Ascending aorta (tissue), 2 donors: Measurements from ENCODE around the gene NKPD1. TPM values are rescaled to one million over a fixed set of nuclear protein-coding genes. Genes with fewer than 3 reads are reported as not detected.

Source experiments
- DNase-seq, 2 donors: peaks; one replicate each; pipeline ENCODE4 v3.0.0-alpha.2; 2019; ENCODE audit warnings: low spot score in 2 of 2
- H3K27ac ChIP-seq, 2 donors: fragments of 200-600 bp; sonication (generic); one replicate each; pipeline ENCODE4 v1.5.1; 2016 to 2017; ENCODE audit warnings: mild to moderate bottlenecking in 1 of 2
- H3K27me3 ChIP-seq: fragments of 200-600 bp; sonication (generic); one replicate; pipeline ENCODE4 v1.5.1; 2017
- H3K36me3 ChIP-seq, 2 donors: fragments of 200-600 bp; sonication (generic); one replicate each; pipeline ENCODE4 v1.5.1; 2016
- H3K4me1 ChIP-seq, 2 donors: fragments of 200-600 bp; sonication (generic); one replicate each; pipeline ENCODE4 v1.5.1; 2016 to 2017; ENCODE audit warnings: mild to moderate bottlenecking in 1 of 2
- H3K4me3 ChIP-seq, 2 donors: fragments of 200-600 bp; sonication (generic); one replicate each; pipeline ENCODE4 v1.5.1; 2016 to 2017; ENCODE audit warnings: mild to moderate bottlenecking in 1 of 2
- H3K9me3 ChIP-seq, 2 donors: fragments of 200-600 bp; sonication (generic); one replicate each; pipeline ENCODE4 v1.5.1; 2016
- CTCF ChIP-seq, 3 experiments: fragments of 200-600 bp in 2 of 3; fragments of 450-650 bp in 1 of 3; sonication (generic) in 2 of 3; IDR thresholded peaks; one replicate each; pipeline ENCODE4 v1.5.1; 2016 to 2019; ENCODE audit warnings: antibody characterized with exemption in 3 of 3, mild to moderate bottlenecking in 1 of 3, moderate library complexity in 1 of 3
- intact Hi-C: fragments of 100-400 bp; cut with DNase I; formaldehyde crosslinking; loops from one replicate; pipeline ENCODE4 v1.15.1; 2023
- total RNA-seq: library from RNA; depleted of rRNA; stranded (reverse); fragments of >200 nt; gene quantifications from one replicate; pipeline ENCODE4 v1.1.0, GENCODE V29; 2016

The NKPD1 gene
- total RNA-seq, 1 donor from 2014 or later: not detected

- intact Hi-C loops: no loop called here
- Histone ChIP-seq H3K4me3 (no peak overlapping the region), H3K36me3 (peaks cover 3 to 16% of the 10 kb centered on the region in 2 donors), H3K9me3 (no peaks in the 10 kb centered on the region), H3K4me1 (peaks cover 3 to 18% of the 10 kb centered on the region in 2 donors), H3K27ac (no peak overlapping the region), H3K27me3 (no peaks in the 10 kb centered on the region)
- TF ChIP-seq CTCF (IDR thresholded peaks at IDR 0.05): no peak
- DNase-seq: no peak
Observed at GRCh38 chr19:45184115-45184514, 23.3 kb upstream of the NKPD1 start.

- H3K4me3 ChIP-seq: no peak overlapping the region
- intact Hi-C loops: no loop called here
- H3K36me3 ChIP-seq: peaks cover 3 to 16% of the 10 kb centered on the region in 2 donors
- no peak for DNase-seq
- no peak overlapping the region for H3K27ac ChIP-seq
- H3K4me1 ChIP-seq: peaks cover 3 to 18% of the 10 kb centered on the region in 2 donors
- H3K9me3 ChIP-seq: no peaks in the 10 kb centered on the region
- no peak for TF ChIP-seq CTCF (IDR thresholded peaks at IDR 0.05)
- no peaks in the 10 kb centered on the region for H3K27me3 ChIP-seq
Observed at GRCh38 chr19:45182758-45183157, 22.0 kb upstream of the NKPD1 start.

GRCh38 chr19:45180936-45181335, 20.2 kb upstream of the NKPD1 start:
- no peak for TF ChIP-seq CTCF (IDR thresholded peaks at IDR 0.05)
- no peaks in the 10 kb centered on the region for H3K9me3 ChIP-seq
- peaks cover 3 to 16% of the 10 kb centered on the region in 2 donors for H3K36me3 ChIP-seq
- peaks cover 3 to 24% of the 10 kb centered on the region in 2 donors for H3K4me1 ChIP-seq
- intact Hi-C loops: no loop called here
- H3K27me3 ChIP-seq: no peaks in the 10 kb centered on the region
- no peak overlapping the region for H3K4me3 ChIP-seq
- DNase-seq: no peak
- H3K27ac ChIP-seq: no peak overlapping the region

GRCh38 chr19:45179892-45180370, 19.1 kb upstream of the NKPD1 start:
- H3K9me3 ChIP-seq: no peaks in the 10 kb centered on the region
- intact Hi-C loops: loop anchor here (2.0 to 5.0 kb wide), 4 partner anchors 71 to 333 kb away; partner anchors contain the start of genes CLPTM1, MARK4 and NECTIN2
- H3K36me3 ChIP-seq: peaks cover 3 to 16% of the 10 kb centered on the region in 2 donors
- peak overlapping the region; percentile 58 to 84 for H3K4me3 ChIP-seq
- peak overlapping the region; percentile 73 to 88 for H3K27ac ChIP-seq
- H3K4me1 ChIP-seq: peaks cover 3 to 24% of the 10 kb centered on the region in 2 donors
- no peak for DNase-seq
- H3K27me3 ChIP-seq: no peaks in the 10 kb centered on the region
- TF ChIP-seq CTCF (IDR thresholded peaks at IDR 0.05): no peak

- peaks cover 3 to 24% of the 10 kb centered on the region in 2 donors for H3K4me1 ChIP-seq
- no peaks in the 10 kb centered on the region for H3K27me3 ChIP-seq
- H3K9me3 ChIP-seq: no peaks in the 10 kb centered on the region
- no peak for DNase-seq
- H3K4me3 ChIP-seq: peak overlapping the region; percentile 58 to 84
- peaks cover 3 to 16% of the 10 kb centered on the region in 2 donors for H3K36me3 ChIP-seq
- intact Hi-C loops: loop anchor here (2.0 to 5.0 kb wide), 4 partner anchors 72 to 332 kb away; partner anchors contain the start of genes CLPTM1, MARK4 and NECTIN2
- no peak for TF ChIP-seq CTCF (IDR thresholded peaks at IDR 0.05)
- H3K27ac ChIP-seq: peak overlapping the region; percentile 73 to 88
Observed at GRCh38 chr19:45179072-45179891, 18.5 kb upstream of the NKPD1 start.
